Activated CD4-positive, alpha-beta T cell treated with anti-CD3 and anti-CD28 coated beads for 24 hours (primary cell): ENCODE results near the gene TMEM234.

Experiments
- DNase-seq, 2 donors: peaks; one replicate each; pipeline ENCODE4 v3.0.0-alpha.2; 2020; ENCODE audit warnings: low read depth in 2 of 2

Gene TMEM234

GRCh38 chr1:32178380-32179192, 43.6 kb downstream of the TMEM234 start:
- DNase-seq = no peak

GRCh38 chr1:32172621-32173245, 49.4 kb downstream of the TMEM234 start:
- no peak for DNase-seq

GRCh38 chr1:32170991-32171390, 51.2 kb downstream of the TMEM234 start:
- DNase-seq = no peak
